ENCODE results near the gene ZNF346. TPM values are rescaled to one million over a fixed set of nuclear protein-coding genes. Genes with fewer than 3 reads are reported as not detected.
A peak's percentile ranks its signal among the peaks of the same experiment; 100 is the strongest.
"Not testable (repeated sequence)": the region's sequence is repeated elsewhere in the genome, so short reads cannot be mapped to it uniquely, and the experiment has no call there.

Gene ZNF346
- 16.5 TPM for polyA plus RNA-seq (ENCODE audit: insufficient read length)

DNA sequence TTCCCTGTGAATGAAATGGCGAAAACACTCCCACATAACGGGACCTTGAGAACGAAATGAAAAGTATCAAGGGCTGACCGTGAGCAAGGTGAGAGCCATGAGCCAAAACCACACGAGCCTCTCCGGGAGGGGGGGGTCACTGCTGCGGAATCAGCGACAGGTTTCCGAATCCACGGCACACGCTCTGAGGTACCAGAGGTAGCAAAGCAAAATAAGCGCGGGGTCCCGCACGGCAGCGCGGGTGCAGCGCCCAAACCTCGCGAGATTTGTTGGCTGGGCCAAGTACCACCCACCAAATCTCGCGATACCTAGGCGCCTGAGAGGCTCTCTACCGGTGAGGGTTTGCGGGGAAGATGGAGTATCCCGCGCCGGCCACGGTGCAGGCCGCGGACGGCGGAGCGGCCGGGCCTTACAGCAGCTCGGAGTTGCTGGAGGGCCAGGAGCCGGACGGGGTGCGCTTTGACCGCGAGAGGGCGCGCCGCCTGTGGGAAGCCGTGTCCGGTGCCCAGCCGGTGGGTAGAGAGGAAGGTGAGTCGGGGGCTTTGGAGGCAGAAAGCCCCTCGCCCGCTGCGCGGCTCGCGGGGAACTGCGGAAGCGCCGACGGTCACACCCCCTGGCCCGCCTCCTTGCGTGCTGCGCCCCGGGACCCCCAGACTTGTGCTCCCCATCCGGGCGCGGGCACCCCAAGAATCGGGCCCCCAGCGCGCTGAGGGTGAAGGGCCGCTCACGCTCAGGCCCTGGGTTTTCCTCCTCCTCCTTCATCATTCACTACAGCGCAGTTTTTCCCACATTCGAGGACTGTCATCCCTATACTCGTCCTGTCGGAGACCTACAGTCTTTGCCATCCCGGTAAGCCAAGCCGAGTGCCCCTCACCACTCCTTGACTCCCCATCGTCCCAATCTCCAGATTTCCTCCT lies at the start of gene ZNF346:
TSS of gene ZNF346 (plus strand) at position 311 of the 917 bp plus-strand sequence. CDS start at position 354, 43 bp downstream.
- DNase-seq: peak; percentile 96

- no peak for DNase-seq
Measured at GRCh38 chr5:176979669-176980068, 42.8 kb upstream of the ZNF346 start.

GRCh38 chr5:176980818-176981217 lies 41.7 kb upstream of the ZNF346 start:
- DNase-seq: no peak

DNA sequence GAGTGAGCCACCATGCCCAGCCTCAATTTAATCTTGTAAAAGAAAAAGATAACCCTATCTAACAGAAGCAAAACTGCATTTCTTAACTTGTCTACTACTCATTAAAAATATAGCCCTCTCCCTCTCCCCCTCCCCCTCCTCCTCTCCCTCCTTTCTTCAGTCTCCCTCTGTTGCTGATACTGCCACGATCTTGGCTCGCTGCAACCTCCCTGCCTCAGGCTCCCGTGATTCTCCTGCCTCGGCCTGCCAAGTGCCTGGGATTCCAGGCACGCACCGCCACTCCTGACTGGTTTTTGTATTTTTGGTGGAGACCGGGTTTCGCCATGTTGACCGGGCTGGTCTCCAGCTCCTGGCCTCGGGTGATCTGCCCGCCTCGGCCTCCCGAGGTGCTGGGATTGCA lies 39.4 kb upstream of the ZNF346 start:
- not testable (repeated sequence) for DNase-seq

- not testable (repeated sequence) for DNase-seq
Measured at GRCh38 chr5:176983593-176983992, 38.9 kb upstream of the ZNF346 start.

DNA sequence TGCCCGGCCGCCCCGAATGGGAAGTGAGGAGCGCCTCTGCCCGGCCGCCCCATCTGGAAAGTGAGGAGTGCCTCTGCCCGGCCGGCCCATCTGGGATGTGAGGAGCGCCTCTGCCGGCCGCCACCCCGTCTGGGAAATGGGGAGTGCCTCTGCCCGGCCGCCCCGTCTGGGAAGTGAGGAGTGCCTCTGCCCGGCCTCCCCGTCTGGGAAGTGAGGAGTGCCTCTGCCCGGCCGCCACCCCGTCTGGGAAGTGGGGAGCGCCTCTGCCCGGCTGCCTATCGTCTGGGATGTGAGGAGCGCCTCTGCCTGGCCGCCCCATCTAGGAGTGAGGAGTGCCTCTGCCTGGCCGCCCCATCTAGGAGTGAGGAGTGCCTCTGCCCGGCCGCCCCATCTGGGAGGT lies 38.3 kb upstream of the ZNF346 start:
- DNase-seq: not testable (repeated sequence)

- no peak for DNase-seq
Measured at GRCh38 chr5:176985516-176985915, 37.0 kb upstream of the ZNF346 start.

DNA sequence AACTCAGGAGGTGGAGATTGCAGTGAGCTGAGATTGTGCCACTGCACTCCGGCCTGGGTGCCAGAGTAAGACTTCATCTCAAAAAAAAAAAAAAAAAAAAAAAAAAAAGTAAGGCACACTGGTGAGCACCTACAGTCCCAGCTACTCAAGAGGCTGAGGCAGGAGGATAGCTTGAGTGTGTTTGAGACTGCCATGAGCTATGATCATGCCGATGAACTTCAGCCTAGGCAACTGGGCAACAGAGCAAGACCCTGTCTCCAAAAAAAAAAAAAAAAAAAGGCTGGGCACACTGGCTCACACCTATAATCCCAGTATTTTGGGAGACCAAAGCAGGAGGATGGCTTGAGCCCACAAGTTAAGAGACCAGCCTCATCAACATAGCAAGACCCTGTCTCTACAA lies 36.2 kb upstream of the ZNF346 start:
- DNase-seq: no peak

- DNase-seq: no peak
Measured at GRCh38 chr5:176987583-176987982, 34.9 kb upstream of the ZNF346 start.

DNA sequence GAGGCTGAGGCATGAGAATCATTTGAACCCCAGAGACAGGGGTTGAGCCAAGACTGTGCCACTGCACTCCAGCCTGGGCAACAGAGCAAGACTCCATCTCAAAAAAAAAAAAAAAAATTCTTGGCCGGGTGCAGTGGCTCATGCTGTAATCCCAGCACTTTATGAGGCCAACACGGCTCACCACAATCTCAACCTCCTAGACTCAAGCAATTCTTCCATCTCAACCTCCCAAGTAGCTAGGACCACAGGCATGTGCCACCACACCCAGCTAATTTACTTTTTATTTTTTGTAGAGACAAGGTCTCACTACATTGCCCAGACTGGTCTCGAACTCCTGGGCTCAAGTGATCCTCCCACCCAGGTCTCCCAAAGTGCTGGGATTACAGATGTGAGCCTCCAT lies 29.4 kb upstream of the ZNF346 start:
- not testable (repeated sequence) for DNase-seq

GRCh38 chr5:176994460-176995121 lies 27.9 kb upstream of the ZNF346 start:
- no peak for DNase-seq

GRCh38 chr5:176995122-176995490 lies 27.4 kb upstream of the ZNF346 start:
- no peak for DNase-seq

DNA sequence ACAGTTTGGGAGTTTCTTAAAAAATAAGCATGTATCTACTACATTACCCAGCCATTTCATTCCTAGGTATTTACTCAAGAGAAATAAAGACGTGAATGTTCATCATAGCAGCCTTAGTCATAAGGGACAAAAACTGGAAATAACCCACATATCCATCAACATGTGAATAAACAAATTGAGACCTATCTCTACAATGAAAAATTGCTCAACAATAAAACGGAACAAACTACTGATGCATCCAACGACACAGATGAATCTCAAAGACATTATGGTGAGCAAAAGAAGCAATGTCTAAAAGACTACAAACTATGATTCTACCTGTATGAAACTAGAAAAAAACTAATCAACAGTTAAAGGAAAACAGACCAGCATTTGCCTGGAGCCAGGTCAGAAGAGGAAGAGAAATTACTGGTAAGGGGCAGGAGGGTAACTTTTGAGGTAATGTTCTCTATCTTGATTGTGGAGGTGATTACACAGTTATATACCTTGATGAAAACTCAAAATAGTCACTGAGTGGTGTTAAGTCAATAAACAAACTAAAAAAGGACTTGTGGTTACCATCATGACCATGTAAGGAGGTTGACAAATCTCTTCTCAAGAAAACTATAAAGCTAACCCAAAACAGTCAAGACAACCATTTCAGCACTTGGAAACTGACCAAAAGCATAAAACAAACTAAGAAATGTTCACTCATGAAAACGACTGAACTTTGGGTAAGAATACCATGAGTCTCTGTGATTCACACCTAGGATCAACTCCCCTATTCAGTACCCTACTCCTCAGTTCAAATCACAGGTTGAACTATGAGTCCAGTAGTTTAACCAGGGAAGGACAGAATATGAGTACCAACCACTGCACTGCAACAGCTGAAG lies 26.4 kb upstream of the ZNF346 start:
- DNase-seq: no peak

GRCh38 chr5:176996780-176997179 lies 25.7 kb upstream of the ZNF346 start:
- no peak for DNase-seq

DNA sequence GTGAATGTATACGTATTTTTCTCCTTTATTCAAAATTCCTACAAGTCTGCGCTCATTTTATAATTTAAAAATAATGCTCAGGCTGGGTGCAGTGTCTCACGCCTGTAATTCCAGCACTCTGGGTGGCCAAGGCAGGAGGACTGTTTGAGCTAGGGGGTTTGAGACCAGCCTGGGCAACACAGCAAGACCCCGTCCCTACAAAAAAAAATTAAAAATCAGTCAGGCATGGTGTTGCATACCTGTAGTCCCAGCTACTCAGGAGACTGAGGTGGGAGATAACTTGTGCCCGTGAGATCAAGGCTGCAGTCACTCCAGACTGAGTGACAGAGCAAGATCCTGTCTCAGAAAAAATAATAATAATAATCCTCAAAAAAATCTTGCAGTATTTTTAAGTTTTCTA lies 23.7 kb upstream of the ZNF346 start:
- no peak for DNase-seq

DNA sequence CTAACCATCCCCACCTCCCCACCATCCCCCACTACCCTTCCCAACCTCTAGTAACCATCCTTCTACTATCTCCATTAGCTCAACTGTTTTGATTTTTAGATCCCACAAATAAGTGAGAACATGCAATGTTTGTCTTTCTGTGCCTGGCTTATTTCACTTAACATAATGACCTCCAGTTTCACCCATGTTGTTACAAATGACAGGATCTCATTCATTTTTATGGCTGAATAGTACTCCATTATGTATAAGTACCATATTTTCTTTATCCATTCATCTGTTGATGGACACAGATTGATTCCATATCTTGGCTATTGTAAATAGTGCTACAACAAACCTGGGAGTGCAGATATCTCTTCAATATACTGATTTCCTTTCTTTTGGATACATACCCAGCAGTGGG lies 23.0 kb upstream of the ZNF346 start:
- DNase-seq: not testable (repeated sequence)

DNA sequence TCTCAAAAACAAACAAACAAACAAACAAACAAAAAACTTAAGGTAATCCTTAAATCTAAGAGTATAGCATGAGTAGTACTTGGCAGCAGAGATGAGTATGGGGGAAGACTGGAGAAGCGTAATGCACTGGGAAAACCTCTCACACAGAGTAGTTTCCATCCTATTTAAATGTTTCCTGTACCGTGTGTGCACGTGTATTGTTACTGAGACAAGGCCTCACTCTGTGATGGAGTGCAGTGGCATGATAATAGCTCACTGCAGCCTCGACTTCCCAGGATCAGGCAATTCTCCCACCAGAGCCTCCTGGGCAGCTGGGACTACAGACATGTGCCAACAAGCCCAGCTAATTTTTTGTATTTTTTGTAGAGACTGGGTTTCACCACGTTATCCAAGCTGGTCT lies 18.8 kb upstream of the ZNF346 start:
- no peak for DNase-seq

GRCh38 chr5:177004961-177005360 lies 17.5 kb upstream of the ZNF346 start:
- DNase-seq: no peak

- peak; percentile 78 for DNase-seq
Measured at GRCh38 chr5:177005619-177006264, 16.8 kb upstream of the ZNF346 start.

GRCh38 chr5:177006265-177006972 lies 16.1 kb upstream of the ZNF346 start, which contains the start of gene UIMC1:
Gene UIMC1 (minus strand): TSS chr5:177006779. CDS start chr5:176982615, 24,164 bp downstream.
- DNase-seq: peak; percentile 92

DNA sequence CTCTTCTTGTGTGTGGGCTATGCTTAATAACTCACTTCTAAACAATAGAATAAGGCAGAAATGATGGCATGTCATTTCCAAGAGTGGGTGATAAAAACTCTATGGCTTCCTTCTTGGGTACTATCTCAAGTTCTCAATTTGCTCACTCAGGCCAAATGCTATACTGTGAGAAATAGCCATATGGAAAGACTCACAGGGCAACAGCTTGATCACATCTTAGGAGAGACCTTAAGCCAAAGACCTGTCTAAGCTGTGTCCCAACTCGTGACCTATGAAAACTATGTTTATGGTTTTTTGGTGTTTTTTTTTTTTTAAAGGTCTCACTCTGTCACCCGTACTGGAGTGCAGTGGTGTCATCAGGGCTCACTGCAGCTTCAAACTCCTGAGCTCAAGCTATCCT lies 13.8 kb upstream of the ZNF346 start:
- no peak for DNase-seq
